ENCODE results near the gene SRD5A1.

DNA sequence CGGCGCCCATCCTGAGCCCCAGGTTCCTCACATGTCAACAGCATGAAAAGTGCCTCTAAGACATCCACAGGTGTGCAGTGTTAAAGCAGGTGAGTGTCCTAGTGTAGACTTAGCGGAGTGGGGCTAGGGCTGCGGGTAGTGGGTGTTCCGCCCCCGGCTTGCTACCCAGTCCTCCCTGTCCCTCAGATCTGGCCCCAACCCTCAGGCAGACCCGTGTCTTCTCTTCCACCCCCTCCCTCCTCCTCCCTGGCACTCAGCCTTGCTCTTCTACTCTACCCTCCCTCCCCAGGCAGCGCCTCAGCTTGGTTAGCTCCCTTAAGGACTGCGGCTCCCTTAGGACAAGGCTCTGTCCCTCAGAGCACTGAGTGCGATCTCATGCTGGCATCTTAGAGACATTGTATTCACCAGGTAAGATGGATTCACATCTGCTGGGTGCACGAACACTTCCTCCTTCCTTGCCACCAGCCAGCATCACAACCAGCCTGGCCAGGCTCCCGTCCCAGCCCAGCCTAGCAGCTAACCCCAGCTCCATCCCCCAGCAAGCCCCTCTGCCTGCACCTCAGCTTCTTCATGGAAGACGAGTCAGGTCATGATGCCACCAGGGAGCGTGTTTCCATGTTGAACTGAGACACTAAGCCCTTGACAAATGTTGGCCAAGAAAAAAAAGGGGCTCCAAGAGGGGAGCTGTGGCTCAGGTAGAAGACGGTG is 47.1 kb upstream of the SRD5A1 start:
- TF ChIP-seq POLR2A (IDR thresholded peaks at IDR 0.05) (no peak), POLR2AphosphoS5 (IDR thresholded peaks at IDR 0.05) (no peak), EP300 (IDR thresholded peaks at IDR 0.05) (no peak)
- TF ChIP-seq, protein P1, sequence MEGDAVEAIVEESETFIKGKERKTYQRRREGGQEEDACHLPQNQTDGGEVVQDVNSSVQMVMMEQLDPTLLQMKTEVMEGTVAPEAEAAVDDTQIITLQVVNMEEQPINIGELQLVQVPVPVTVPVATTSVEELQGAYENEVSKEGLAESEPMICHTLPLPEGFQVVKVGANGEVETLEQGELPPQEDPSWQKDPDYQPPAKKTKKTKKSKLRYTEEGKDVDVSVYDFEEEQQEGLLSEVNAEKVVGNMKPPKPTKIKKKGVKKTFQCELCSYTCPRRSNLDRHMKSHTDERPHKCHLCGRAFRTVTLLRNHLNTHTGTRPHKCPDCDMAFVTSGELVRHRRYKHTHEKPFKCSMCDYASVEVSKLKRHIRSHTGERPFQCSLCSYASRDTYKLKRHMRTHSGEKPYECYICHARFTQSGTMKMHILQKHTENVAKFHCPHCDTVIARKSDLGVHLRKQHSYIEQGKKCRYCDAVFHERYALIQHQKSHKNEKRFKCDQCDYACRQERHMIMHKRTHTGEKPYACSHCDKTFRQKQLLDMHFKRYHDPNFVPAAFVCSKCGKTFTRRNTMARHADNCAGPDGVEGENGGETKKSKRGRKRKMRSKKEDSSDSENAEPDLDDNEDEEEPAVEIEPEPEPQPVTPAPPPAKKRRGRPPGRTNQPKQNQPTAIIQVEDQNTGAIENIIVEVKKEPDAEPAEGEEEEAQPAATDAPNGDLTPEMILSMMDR (IDR thresholded peaks at IDR 0.05): no peak

Data from gastroesophageal sphincter (tissue), 3 donors.